ENCODE results near the gene PAGR1.
"Not testable (repeated sequence)": the region's sequence is repeated elsewhere in the genome, so short reads cannot be mapped to it uniquely, and the experiment has no call there.

Gene PAGR1

GRCh38 chr16:29791845-29792807, 23.8 kb upstream of the PAGR1 start:
- DNase-seq, result no peak

GRCh38 chr16:29793153-29793552, 22.8 kb upstream of the PAGR1 start:
- not testable (repeated sequence) for DNase-seq

- no peak for DNase-seq
These were observed 21.7 kb upstream of the PAGR1 start for GRCh38 chr16:29794231-29794710.

GRCh38 chr16:29802416-29802935, 13.5 kb upstream of the PAGR1 start:
- DNase-seq, result no peak

GRCh38 chr16:29804020-29804419, 11.9 kb upstream of the PAGR1 start:
- no peak for DNase-seq

- no peak for DNase-seq
These were observed 11.3 kb upstream of the PAGR1 start for GRCh38 chr16:29804455-29805231.

- DNase-seq, result peak; percentile 95 to 98 (median 97)
These were observed 10.5 kb upstream of the PAGR1 start for GRCh38 chr16:29805232-29806098.

GRCh38 chr16:29806099-29806579, 9.8 kb upstream of the PAGR1 start, which contains the start of gene MAZ:
TSS of gene MAZ (plus strand) at chr16:29806529. CDS start at chr16:29806702, 173 bp downstream.
- DNase-seq, result peak in 2 of 5 donors; percentile 70 to 83

GRCh38 chr16:29806641-29807425, 9.1 kb upstream of the PAGR1 start:
- DNase-seq, result peak in 3 of 5 donors; percentile 45 to 66 (median 47)

GRCh38 chr16:29807426-29808218, 8.3 kb upstream of the PAGR1 start:
- peak; percentile 74 to 93 (median 82) for DNase-seq

- peak in 1 of 5 donors; percentile 33 for DNase-seq
These were observed 7.6 kb upstream of the PAGR1 start for GRCh38 chr16:29808219-29808900.

- no peak for DNase-seq
These were observed 6.8 kb upstream of the PAGR1 start for GRCh38 chr16:29809031-29809747.

GRCh38 chr16:29809850-29810698, 5.9 kb upstream of the PAGR1 start:
- DNase-seq, result peak in 1 of 5 donors; percentile 44

- no peak for DNase-seq
These were observed 5.2 kb upstream of the PAGR1 start for GRCh38 chr16:29810699-29811169.

GRCh38 chr16:29811170-29811895, 4.6 kb upstream of the PAGR1 start:
- peak; percentile 50 to 77 (median 59) for DNase-seq

- DNase-seq, result peak in 4 of 5 donors; percentile 30 to 58 (median 42)
These were observed 3.9 kb upstream of the PAGR1 start, which contains the start of gene PRRT2 for GRCh38 chr16:29811896-29812665. TSS of gene PRRT2 (plus strand) at chr16:29812193. CDS start at chr16:29813055, 862 bp downstream.
